Adipose tissue (tissue), 3 donors: ENCODE data around the gene NUP43. TPM values are rescaled to one million over a fixed set of nuclear protein-coding genes. Genes with fewer than 3 reads are reported as not detected.
"Not testable (repeated sequence)": the region's sequence is repeated elsewhere in the genome, so short reads cannot be mapped to it uniquely, and the experiment has no call there.

ENCODE experiments used
- H3K27ac ChIP-seq: one replicate; pipeline ENCODE4 v1.5.1; 2013; ENCODE audit warnings: low read depth, low read length
- whole genome bisulfite sequencing, 3 donors: extraction: QIAGEN DNeasy Blood & Tissue Kit; methylation state at CpG; one replicate each; pipeline ENCODE4 v1.1.7; 2013; 5-methylcytosine and 5-hydroxymethylcytosine counted together
- polyA plus RNA-seq, 3 donors: library from polyadenylated mRNA; stranded (reverse); fragments of 200-250 nt; gene quantifications; one replicate each; pipeline ENCODE4 v1.2.3, GENCODE V29; 2013
- donor health status: healthy with polysubstance abuse.
- donor health status: Bipolar disorder and iron deficiency.
- donor health status: healthy.

Gene NUP43
- 1 to 10 TPM; 5.0 to 7.0 (median 7.0) TPM for polyA plus RNA-seq

DNA sequence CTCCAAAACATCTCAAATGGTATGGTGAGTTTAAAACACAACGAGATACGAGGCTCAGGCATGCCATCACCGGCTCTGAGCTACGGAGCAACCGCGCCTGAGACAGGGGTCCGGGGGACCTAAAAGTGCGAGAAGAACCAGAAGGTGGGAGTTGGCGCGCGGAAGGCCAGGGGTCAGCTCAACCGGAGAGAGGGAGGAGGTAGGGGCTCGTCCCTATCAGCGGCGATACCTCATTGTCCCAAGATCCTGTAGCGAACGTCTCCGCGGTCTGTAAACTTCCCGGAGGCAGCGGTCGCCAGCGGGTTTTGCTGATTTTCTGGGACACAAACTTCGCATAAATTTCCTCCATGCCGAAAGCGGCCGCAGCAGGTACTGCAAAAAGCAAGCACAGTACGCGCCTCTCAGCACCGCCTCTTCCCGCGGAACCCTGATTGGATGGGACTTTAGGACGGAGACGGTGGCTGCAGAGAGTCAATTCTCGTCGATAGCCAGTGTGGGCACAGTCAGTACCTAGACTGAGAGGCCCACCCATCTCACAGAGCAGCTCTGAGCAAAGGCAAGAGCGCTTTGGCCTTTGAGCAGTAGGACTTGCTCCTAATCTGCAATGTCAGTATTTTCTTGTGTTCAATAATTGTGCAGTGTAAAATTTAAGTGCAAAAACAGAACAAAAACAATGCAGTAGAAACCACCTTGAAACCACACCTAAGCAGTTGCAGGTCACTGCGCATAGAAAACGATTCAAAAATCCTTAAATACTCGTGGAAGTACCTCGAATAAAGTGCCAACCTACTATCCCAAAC is at the start of gene NUP43:
Gene NUP43 (minus strand): TSS at position 383 of the 800 bp plus-strand sequence. CDS start 34 bp downstream, at position 349.
- no peak within 1 kb of the TSS for H3K27ac ChIP-seq
- 4 to 5% (median 4%) methylated on average over 41 of the region's 41 CpGs for WGBS, 3 donors

GRCh38 chr6:149783551-149783950 is 37.2 kb upstream of the NUP43 start:
- 88 to 96% (median 95%) methylated on average over 3 of the region's 3 CpGs for WGBS, 3 donors
- no peak overlapping the region for H3K27ac ChIP-seq

DNA sequence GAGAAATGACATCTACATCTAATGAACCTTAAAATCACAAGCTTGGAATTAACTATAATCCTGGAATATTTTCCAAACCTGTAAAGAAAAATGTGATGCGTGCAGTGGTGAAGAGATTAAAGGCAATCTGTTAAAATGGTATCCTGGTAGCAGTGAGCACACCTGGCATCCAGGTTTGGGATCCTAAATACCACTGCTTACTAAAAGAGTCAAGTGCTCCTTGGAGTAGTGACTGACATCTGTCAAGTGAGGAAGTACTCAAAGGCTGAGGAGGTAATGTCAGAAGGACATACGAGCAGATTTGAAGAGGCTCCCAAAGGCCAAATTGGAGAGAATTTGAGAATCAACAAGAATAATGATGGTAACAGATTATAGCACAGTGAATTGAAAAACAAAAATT is 36.0 kb upstream of the NUP43 start:
- 87 to 96% (median 91%) methylated on average over 2 of the region's 2 CpGs for WGBS, 3 donors
- no peak overlapping the region for H3K27ac ChIP-seq

GRCh38 chr6:149781715-149782114 is 35.4 kb upstream of the NUP43 start:
- H3K27ac ChIP-seq: no peak overlapping the region

DNA sequence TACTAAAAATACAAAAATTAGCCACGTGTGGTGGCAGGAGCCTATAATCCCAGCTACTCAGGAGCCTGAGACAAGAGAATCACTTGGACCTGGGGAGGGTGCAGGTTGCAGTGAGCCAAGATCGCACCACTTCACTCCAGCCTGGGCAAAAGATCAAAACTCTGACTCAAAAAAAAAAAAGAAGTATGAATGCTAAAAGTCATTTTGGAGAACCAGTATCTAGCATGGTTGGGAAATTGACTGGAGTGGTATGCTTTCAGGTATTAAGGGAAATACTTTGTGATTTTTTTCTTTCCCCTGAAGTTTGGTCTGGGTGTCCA is 33.3 kb upstream of the NUP43 start:
- no peak overlapping the region for H3K27ac ChIP-seq
- WGBS, 3 donors: 38 to 87% (median 61%) methylated on average over 2 of the region's 2 CpGs

- H3K27ac ChIP-seq: no peak overlapping the region
- 92 to 96% (median 94%) methylated on average over 1 of the region's 1 CpG for WGBS, 3 donors
These were observed 31.3 kb upstream of the NUP43 start for GRCh38 chr6:149777624-149778023.

DNA sequence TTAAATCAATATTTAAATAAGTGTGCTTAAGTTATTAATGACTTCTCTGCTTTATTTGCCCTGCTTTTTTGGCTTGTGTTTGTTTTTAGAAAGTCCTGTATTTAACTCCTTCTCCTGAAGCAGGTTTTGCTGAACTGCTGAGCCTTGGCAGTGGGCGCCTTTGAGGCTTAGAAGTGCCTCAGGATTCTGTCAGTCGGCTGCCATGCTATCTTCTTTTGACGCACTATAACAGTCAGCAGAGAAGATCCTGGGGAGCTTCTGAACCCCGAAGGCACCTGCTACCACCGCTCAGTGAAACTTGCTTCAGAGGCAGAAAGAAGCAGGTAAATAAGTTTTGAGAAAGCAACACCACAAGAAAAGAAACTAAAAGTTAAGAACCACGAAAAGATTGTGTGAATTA is 25.6 kb upstream of the NUP43 start:
- no peak overlapping the region for H3K27ac ChIP-seq
- WGBS, 3 donors: 74 to 96% (median 91%) methylated on average over 6 of the region's 6 CpGs

- WGBS, 3 donors: 98% methylated on average over 3 of the region's 3 CpGs
- no peak overlapping the region for H3K27ac ChIP-seq
These were observed 24.9 kb upstream of the NUP43 start for GRCh38 chr6:149771185-149771584.

- WGBS, 3 donors: 41 to 96% (median 81%) methylated on average over 2 of the region's 2 CpGs
- no peak overlapping the region for H3K27ac ChIP-seq
These were observed 23.3 kb upstream of the NUP43 start for GRCh38 chr6:149769676-149770075.

GRCh38 chr6:149766156-149766769 is 19.9 kb upstream of the NUP43 start:
- H3K27ac ChIP-seq: no peak overlapping the region
- 33 to 84% (median 53%) methylated on average over 3 of the region's 3 CpGs for WGBS, 3 donors

- no peak overlapping the region for H3K27ac ChIP-seq
These were observed 17.5 kb upstream of the NUP43 start for GRCh38 chr6:149763866-149764265.

- H3K27ac ChIP-seq: no peak overlapping the region
- 57 to 95% (median 71%) methylated on average over 1 of the region's 1 CpG for WGBS, 3 donors
These were observed 15.1 kb upstream of the NUP43 start for GRCh38 chr6:149761438-149761837.

DNA sequence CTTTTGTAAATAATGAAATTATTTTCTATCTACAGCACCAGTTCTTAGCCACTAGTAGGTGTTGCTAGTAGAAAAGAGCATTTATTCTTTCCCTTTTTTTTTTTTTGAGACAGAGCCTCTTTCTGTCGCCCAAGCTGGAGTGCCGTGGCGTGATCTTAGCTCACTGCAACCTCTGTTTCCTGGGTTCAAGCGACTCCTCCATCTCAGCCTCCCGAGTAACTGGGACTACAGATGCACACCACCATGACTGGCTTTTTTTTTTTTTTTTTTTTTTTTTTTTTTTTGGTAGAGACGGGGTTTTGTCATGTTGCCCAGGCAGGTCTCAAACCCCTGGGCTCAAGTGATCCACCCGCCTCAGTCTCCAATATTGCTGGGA is 9.9 kb upstream of the NUP43 start:
- no peak overlapping the region for H3K27ac ChIP-seq
- 92 to 98% (median 95%) methylated on average over 7 of the region's 7 CpGs for WGBS, 3 donors

DNA sequence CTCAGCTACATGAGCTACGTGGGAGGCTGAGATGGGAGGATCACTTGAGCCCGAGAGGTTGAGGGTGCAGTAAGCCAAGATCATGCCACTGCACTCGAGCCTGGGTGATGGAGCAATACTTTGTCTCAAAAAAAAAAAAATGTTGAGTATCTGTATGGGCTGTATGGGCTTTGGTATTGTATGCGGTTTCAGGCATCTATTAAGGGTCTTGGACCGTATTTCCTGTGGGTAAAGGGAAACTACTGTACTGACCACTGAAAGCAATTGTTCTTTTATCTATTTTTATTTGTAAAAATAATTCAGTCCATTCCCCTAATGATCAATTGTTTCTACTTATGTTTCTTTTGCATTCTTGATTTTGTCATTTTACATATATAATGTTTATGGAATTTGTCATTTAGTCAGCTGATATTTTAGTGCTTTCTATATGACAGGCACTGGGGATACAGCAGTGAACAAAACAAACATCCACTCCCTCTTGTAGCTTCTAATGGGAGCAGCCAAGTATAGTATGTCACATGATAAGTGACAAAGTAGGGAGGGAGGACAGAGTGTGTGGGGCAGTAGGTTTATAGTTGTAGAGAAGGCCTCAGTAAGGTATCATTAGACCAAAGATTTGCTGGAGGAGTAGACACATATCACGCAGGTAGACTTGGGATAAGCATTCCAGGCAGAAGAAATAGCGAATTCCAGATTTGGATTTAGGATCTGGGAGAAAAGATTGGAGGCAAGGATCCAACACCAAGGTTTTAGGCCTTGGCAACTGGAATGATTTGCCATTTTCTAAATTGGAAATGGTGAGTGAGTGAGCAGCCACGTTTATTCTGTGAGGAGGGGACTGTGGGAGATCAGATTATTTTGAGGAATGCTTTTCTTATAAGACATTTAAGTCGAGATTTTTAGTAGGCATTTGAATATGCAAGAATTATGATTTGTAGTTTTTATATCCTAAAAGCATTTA is 9.3 kb upstream of the NUP43 start:
- no peak overlapping the region for H3K27ac ChIP-seq
- WGBS, 3 donors: 81 to 88% (median 85%) methylated on average over 9 of the region's 9 CpGs

DNA sequence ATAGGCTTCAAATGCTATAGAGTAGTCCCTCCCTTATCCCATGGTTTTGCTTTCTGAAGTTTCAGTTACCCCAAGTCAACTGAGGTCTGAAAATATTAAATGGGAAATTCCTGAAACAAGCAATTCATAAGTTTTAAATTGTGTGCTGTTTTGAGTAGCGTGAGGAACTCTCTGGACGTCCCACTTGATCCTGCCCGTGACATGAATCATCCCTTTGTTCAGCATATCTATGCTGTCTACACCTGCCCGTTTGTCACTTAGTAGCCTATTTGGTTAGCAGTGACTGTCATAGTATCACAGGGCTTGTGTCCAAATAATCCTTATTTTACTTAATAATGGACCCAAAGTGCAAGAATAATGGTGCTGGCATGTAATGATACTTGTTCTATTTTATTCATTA is 8.2 kb upstream of the NUP43 start:
- no peak overlapping the region for H3K27ac ChIP-seq
- WGBS, 3 donors: 83 to 93% (median 88%) methylated on average over 4 of the region's 4 CpGs

- 63 to 96% (median 66%) methylated on average over 3 of the region's 3 CpGs for WGBS, 3 donors
- H3K27ac ChIP-seq: not testable (repeated sequence)
These were observed 7.0 kb upstream of the NUP43 start for GRCh38 chr6:149753374-149753637.

DNA sequence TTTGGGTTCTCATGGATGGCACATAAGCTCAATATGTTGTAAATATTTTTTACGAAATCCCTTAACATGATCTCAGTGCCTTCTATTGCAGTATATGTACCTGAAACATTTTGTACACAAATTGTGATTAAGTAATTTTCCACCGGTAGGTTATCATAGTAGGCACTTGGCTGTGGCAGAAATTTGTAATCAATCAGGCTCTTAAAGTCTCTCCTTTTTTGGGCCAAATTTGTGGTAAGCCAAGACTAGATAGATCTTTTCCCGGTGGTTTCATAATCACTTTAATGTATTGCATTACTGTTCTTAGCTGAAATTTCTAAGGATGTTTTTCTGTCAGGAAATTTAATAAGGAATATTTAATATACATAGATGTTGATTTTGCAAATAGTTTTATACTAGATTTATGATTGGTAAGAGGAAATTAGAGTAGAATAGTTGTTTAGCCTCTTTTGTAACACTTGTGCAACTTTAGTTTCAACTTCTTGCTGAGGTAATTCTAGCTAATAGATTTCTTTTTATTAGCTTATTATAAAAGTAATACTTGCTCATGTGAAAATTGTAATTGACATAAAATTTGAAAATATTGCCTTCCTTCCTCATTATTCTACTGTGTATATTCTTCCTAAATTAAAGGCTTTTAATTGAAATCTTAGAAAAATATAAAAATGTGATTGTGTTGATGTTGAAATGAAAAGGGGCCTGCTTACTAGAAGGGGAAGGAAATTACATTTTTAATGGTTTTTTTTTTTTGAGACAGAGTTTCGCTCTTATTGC is 6.5 kb upstream of the NUP43 start:
- WGBS, 3 donors: 40 to 64% (median 49%) methylated on average over 4 of the region's 4 CpGs
- no peak overlapping the region for H3K27ac ChIP-seq

- WGBS, 3 donors: 89 to 95% (median 94%) methylated on average over 5 of the region's 5 CpGs
- not testable (repeated sequence) for H3K27ac ChIP-seq
These were observed 5.6 kb upstream of the NUP43 start for GRCh38 chr6:149751920-149752319.

- no peak overlapping the region for H3K27ac ChIP-seq
- 79 to 97% (median 89%) methylated on average over 8 of the region's 8 CpGs for WGBS, 3 donors
These were observed 4.9 kb upstream of the NUP43 start for GRCh38 chr6:149751239-149751638.
